ENCODE results near the gene AHCYL2.

GRCh38 chr7:129210989-129211312, 13.9 kb upstream of the AHCYL2 start:
- TF ChIP-seq FOXK2 (IDR thresholded peaks at IDR 0.05) (no peak), SP1 (IDR thresholded peaks at IDR 0.05) (no peak), SUZ12 (IDR thresholded peaks at IDR 0.05) (no peak), L3MBTL2 (conservative IDR thresholded peaks at IDR 0.05) (no peak)

Measured in HEK293T (cell line).